LNCaP clone FGC (cell line): ENCODE results near the gene CCDC142.

Experiments
- DNase-seq: peaks from one replicate; pipeline ENCODE4 v3.0.0-alpha.2; 2011; ENCODE audit warnings: low read depth
- H3K4me3 ChIP-seq: 2 replicates; pipeline ENCODE4 v1.5.1; 2011; ENCODE audit warnings: mild to moderate bottlenecking, low read depth, low read length, control low read depth
- TF ChIP-seq, protein P1 (sequence below): IDR thresholded peaks from 2 replicates; pipeline ENCODE4 v1.5.1; 2012; ENCODE audit warnings: mild to moderate bottlenecking; ENCODE audit not compliant: control insufficient read depth, insufficient read depth; ENCODE audit errors: extremely low read depth

The CCDC142 gene

GRCh38 chr2:74522516-74522915, 39.7 kb upstream of the CCDC142 start:
- TF ChIP-seq, protein P1, sequence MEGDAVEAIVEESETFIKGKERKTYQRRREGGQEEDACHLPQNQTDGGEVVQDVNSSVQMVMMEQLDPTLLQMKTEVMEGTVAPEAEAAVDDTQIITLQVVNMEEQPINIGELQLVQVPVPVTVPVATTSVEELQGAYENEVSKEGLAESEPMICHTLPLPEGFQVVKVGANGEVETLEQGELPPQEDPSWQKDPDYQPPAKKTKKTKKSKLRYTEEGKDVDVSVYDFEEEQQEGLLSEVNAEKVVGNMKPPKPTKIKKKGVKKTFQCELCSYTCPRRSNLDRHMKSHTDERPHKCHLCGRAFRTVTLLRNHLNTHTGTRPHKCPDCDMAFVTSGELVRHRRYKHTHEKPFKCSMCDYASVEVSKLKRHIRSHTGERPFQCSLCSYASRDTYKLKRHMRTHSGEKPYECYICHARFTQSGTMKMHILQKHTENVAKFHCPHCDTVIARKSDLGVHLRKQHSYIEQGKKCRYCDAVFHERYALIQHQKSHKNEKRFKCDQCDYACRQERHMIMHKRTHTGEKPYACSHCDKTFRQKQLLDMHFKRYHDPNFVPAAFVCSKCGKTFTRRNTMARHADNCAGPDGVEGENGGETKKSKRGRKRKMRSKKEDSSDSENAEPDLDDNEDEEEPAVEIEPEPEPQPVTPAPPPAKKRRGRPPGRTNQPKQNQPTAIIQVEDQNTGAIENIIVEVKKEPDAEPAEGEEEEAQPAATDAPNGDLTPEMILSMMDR, result no peak
- no peak overlapping the region for H3K4me3 ChIP-seq
- no peak for DNase-seq

DNA sequence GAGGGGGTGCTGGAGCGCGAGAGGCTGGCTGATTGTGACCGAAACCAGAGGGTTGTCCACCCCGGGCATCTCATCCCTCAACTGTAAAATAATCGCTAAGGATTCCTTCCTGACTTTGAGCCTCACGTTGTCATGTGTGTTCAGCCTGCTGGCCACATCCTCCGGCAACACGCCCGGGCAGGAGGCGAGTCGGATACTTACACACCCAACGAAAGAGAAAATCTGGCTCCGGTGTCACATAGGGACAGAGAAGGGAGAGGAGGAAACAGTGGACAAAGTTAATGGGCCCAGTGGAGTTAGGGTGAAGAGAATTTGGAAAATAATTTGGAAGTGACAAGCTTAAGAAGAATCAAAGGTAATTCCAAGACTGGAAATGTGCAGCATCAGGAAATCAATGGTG, 33.9 kb upstream of the CCDC142 start:
- no peak for DNase-seq
- TF ChIP-seq, protein P1, result no peak
- no peak overlapping the region for H3K4me3 ChIP-seq

DNA sequence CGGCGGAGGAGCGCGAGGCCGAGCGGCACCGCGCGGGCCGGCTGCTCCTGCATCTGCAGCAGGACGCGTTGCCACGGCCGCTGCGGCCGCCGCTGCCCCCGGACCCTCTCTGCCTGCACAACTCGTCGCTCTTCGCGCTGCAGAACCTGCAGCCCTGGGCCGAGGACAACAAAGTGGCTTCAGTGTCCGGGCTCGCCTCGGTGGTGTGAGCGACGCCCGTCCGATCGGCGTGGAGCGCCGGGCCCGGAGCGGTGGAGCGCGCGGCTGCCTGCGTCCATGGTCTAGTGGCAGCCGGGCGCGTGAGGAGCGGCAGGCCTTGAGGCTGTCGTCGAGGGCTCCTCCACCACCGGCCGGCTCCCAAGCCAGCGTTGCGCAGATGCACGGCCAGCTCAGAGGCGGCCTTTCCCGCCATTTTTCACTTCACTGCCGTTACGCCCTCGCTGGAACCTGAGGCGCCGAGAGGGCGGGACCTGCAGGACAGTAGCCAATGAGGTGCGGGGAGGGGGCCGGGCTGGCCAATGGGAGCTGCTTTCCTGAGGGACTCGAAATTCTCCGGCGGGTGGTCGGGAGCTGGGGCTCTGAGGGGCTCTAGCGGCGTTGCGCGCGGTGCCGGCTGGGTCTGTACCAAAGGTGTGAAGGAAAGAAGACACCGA, 33.3 kb upstream of the CCDC142 start:
- DNase-seq, result no peak
- H3K4me3 ChIP-seq, result no peak overlapping the region
- TF ChIP-seq, protein P1, result no peak

- TF ChIP-seq, protein P1, result no peak
- no peak for DNase-seq
- H3K4me3 ChIP-seq, result no peak overlapping the region
Observed at GRCh38 chr2:74515271-74515980, 32.6 kb upstream of the CCDC142 start.

GRCh38 chr2:74514368-74515270, 31.8 kb upstream of the CCDC142 start, which contains the start of gene TLX2:
Gene TLX2 (plus strand): TSS chr2:74514450. CDS start chr2:74514807, 357 bp downstream.
- TF ChIP-seq, protein P1, result no peak
- H3K4me3 ChIP-seq, result no peak within 1 kb of the TSS
- DNase-seq, result no peak

GRCh38 chr2:74513605-74514367, 31.0 kb upstream of the CCDC142 start:
- TF ChIP-seq, protein P1, result no peak
- H3K4me3 ChIP-seq, result no peak overlapping the region
- no peak for DNase-seq
